Fibroblast of pulmonary artery (primary cell): ENCODE results near the gene ZNF513.
"Not testable (repeated sequence)": the region's sequence is repeated elsewhere in the genome, so short reads cannot be mapped to it uniquely, and the experiment has no call there.

Experiments
- DNase-seq: peaks from one replicate; pipeline ENCODE4 v3.0.0-alpha.2; 2010; ENCODE audit warnings: low read depth
- H3K4me3 ChIP-seq: replicated peaks from 2 replicates; pipeline ENCODE4 v1.5.1; 2011; ENCODE audit warnings: low read depth, mild to moderate bottlenecking, control low read depth, low read length, moderate library complexity
- TF ChIP-seq, protein P1 (sequence below): IDR thresholded peaks from 2 replicates; pipeline ENCODE4 v1.5.1; 2011; ENCODE audit warnings: mild to moderate bottlenecking, control low read depth, low read length, inconsistent platforms; ENCODE audit errors: missing control alignments

Gene ZNF513

GRCh38 chr2:27380626-27381545 is at the start of gene ZNF513:
ZNF513 (minus strand) TSS chr2:27380734; CDS start chr2:27380526, 208 bp downstream.
- H3K4me3 ChIP-seq, result peak within 1 kb of the TSS; percentile 87
- peak; percentile 96 for DNase-seq
- TF ChIP-seq, protein P1, sequence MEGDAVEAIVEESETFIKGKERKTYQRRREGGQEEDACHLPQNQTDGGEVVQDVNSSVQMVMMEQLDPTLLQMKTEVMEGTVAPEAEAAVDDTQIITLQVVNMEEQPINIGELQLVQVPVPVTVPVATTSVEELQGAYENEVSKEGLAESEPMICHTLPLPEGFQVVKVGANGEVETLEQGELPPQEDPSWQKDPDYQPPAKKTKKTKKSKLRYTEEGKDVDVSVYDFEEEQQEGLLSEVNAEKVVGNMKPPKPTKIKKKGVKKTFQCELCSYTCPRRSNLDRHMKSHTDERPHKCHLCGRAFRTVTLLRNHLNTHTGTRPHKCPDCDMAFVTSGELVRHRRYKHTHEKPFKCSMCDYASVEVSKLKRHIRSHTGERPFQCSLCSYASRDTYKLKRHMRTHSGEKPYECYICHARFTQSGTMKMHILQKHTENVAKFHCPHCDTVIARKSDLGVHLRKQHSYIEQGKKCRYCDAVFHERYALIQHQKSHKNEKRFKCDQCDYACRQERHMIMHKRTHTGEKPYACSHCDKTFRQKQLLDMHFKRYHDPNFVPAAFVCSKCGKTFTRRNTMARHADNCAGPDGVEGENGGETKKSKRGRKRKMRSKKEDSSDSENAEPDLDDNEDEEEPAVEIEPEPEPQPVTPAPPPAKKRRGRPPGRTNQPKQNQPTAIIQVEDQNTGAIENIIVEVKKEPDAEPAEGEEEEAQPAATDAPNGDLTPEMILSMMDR, result no peak

DNA sequence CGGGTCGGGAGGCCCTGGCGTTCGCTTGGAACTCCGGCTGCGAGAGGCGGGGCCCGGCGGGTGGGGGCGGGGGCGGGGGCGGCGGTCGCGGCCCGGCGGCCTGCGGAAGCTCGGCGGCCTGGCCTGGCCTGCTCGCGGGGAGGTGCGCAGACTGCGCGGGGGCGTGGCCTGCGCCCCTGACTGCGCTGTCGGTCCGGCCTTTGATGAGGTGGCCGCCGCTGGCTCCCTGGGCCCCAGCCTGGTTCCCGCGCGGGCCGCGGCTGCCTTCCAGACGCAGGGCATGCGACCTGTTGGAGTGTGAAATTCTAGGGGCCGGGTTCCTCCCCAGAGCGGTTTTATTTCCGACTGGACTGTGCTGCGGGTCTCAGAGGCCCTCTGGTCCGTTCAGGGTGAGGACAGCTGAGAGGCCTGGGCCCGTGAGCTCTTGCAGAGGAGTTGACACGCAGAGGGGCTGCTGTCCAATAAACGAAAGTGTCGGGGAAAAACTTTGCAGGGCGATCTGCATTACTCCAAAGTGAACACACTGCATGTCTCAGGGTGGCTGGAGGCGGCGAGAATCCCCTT is 48.5 kb upstream of the ZNF513 start:
- TF ChIP-seq, protein P1, result no peak
- peak overlapping the region; percentile 86 for H3K4me3 ChIP-seq
- DNase-seq, result peak; percentile 85

- TF ChIP-seq, protein P1, result no peak
- H3K4me3 ChIP-seq, result peak within 1 kb of the TSS; percentile 86
- peak; percentile 86 for DNase-seq
These were observed 47.9 kb upstream of the ZNF513 start, which contains the start of gene NRBP1 for GRCh38 chr2:27428213-27428977. NRBP1 (plus strand) TSS chr2:27428631; CDS start chr2:27433274, 4,643 bp downstream.

GRCh38 chr2:27427863-27428212 is 47.3 kb upstream of the ZNF513 start:
- TF ChIP-seq, protein P1, result no peak
- no peak for DNase-seq
- H3K4me3 ChIP-seq, result peak overlapping the region; percentile 86

DNA sequence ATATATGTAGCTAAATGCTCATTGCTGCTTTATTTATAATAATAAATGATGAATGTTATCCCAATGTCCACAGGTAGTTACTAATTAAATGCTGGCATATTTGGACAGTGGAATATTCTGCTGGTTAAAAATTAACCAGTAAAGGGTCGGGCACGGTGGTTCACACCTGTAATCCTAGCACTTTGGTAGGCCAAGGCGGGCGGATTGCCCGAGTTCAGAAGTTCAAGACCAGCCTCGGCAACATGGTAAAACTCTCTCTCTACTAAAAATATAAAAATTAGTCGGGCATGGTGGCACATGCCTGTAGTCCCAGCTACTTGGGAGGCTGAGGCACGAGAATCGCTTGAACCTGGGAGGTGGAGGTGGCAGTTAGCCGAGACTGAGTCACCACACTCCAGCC is 44.5 kb upstream of the ZNF513 start:
- not testable (repeated sequence) for H3K4me3 ChIP-seq, DNase-seq

DNA sequence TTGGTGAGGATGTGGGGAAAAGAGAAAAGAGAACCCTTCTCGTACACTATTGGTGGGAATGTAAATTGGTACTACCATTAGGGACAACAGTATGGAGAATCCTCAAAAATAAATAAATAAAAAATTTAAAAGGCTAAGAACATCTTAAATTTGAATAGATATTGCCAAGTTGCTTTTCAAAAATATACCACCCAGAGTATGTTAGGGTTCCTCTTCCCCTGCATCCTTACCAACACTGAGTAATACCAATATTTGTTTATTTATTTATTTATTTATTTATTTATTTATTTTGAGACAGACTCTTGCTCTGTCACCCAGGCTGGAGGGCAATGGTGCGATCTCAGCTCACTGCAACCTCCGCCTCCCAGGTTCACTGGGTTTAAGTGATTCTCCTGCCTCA is 42.4 kb upstream of the ZNF513 start:
- no peak for DNase-seq
- TF ChIP-seq, protein P1, result no peak
- H3K4me3 ChIP-seq, result no peak overlapping the region
